Coronary artery (tissue), 2 donors: ENCODE measurements around the gene MAGEF1.

Experiments
- DNase-seq: peaks from one replicate; pipeline ENCODE4 v3.0.0-alpha.2; 2017; ENCODE audit warnings: low spot score
- H3K27ac ChIP-seq, 2 donors: fragments of 200-600 bp; sonication (generic); one replicate each; pipeline ENCODE4 v1.5.1; 2016 to 2019
- H3K4me3 ChIP-seq: fragments of 200-600 bp; sonication (generic); 2 replicates; pipeline ENCODE4 v1.5.1; 2016; ENCODE audit warnings: mild to moderate bottlenecking, moderate library complexity
- TF ChIP-seq, protein P1 (sequence below): fragments of 200-600 bp; sonication (generic); IDR thresholded peaks from one replicate; pipeline ENCODE4 v1.5.1; 2019; ENCODE audit warnings: antibody characterized with exemption

The MAGEF1 gene

DNA sequence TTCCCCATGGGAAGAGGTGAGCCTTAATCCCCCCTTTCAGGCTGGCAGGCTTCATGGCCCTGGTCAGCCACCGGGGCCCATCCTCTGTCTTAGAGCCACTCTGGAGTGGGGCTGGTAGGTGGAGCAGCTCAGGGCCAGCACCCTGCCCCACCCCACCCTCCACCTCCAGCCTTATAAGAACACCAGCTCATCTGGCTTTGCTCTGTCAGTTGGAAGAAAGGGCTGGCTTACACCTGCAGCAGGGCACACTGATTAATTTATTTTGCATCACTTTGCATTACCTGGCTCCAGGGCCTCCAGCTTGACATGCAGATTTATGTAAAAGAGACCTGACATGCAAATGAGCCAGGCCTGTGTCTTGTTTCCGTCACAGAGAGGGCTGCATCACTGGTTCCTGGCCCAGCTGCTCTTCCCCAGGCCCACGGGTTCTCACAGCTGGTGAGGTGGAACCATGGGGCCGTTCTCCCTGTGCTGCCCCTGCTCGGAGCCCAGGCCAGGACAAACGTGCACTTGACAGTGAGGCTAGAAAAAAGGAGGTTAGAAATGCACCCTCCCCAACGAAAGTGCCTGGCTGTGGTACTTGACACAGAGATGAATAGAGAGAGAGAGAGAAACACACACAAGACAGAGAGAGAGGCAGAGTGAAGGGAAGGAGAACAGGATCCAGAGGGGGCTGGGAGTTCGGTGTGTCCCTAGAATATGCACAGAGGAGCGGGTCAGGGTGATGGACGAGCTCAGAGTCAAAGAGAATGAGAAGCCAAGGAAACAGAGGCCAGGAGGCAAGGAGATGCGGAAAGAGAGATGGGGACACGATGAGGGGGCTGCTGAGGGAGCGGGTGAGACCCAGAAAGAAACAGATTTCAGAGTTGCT lies 44.5 kb upstream of the MAGEF1 start:
- H3K4me3 ChIP-seq = peak overlapping the region; percentile 56
- DNase-seq = no peak
- TF ChIP-seq, protein P1, sequence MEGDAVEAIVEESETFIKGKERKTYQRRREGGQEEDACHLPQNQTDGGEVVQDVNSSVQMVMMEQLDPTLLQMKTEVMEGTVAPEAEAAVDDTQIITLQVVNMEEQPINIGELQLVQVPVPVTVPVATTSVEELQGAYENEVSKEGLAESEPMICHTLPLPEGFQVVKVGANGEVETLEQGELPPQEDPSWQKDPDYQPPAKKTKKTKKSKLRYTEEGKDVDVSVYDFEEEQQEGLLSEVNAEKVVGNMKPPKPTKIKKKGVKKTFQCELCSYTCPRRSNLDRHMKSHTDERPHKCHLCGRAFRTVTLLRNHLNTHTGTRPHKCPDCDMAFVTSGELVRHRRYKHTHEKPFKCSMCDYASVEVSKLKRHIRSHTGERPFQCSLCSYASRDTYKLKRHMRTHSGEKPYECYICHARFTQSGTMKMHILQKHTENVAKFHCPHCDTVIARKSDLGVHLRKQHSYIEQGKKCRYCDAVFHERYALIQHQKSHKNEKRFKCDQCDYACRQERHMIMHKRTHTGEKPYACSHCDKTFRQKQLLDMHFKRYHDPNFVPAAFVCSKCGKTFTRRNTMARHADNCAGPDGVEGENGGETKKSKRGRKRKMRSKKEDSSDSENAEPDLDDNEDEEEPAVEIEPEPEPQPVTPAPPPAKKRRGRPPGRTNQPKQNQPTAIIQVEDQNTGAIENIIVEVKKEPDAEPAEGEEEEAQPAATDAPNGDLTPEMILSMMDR = no peak

DNA sequence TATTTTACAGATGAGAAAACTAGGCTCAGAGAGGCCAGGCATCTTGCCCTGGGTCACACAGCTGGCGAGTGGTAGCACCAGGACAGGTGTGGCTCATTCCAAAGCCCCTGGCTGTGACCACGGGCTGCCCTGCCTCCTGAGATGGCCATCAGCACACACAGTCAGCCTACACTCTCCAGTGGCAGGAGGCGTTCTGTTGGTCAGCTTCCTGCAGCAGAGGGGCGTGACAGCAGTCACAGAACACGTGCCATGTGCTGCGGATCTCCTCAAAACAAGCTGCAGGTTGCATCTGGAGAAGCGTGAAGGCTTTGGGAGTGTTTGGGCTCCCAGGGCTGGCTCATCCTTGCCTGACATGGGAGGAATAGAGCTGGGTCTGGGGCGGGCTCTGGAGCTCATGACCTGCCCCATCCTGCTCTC lies 43.5 kb upstream of the MAGEF1 start:
- Histone ChIP-seq H3K27ac (no peak overlapping the region), H3K4me3 (no peak overlapping the region)
- no peak for DNase-seq
- TF ChIP-seq, protein P1 = no peak

More for the DNA sequence above, 44.5 kb upstream of the MAGEF1 start:
- peak overlapping the region; percentile 27 to 59 for H3K27ac ChIP-seq

DNA sequence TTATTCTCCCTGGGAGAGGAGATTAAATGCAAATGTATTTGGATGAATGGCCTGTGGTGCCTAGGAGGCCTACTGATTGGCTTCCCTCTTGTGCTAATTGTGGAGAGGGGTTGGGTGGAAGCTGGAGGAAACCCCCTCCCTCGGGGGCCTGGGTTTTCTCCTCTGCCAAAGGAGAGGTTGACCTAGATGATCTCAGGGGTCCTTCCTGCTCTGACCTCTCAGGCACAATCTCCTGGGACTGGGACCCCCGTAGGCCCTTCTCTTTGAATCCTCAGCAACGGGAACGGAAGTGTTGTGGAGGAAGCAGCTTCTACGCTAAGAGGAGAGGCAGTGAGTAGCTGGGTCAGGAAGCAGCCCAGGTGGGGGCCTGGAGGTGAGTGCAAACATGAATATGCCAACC lies 40.5 kb upstream of the MAGEF1 start:
- no peak for DNase-seq
- TF ChIP-seq, protein P1 = no peak
- H3K4me3 ChIP-seq = no peak overlapping the region
- no peak overlapping the region for H3K27ac ChIP-seq

DNA sequence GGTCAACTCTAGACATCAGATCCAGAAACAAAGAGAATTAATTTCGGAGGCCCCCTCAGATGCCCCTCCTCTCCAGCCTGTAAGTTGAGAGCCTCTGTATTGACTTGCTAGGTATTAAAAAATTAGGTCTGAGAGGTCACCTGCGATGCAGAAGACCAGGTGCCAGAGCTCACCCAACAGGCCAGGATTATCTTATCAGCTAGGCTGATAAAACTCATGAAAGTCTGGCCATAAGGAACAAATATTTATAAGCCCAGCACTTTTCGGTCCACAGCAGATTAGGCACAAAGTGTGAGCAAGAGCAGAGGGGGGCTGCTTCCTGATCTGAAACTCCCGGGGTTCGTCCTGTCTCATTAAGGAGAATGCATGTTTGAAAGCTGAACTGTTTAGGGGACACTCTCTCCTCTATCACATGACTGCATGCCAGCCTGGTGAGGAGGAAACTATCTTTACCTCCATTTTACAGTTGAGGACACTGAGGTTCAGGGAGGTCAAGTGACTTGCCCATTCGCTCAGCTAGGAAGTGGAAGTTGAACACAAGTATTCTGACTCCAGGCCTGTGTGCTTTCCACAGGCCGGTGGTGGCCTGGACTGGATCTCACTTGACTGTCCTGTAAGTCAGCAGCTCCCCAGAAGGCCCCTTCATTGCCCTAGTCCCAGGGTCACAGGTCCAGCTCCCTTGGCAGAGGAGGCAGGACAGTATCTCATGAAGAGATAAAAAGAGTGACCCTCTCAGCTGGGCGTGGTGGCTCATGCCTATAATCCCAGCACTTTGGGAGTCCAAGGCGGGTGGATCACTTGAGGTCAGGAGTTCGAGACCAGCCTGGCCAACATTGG lies 39.6 kb upstream of the MAGEF1 start:
- Histone ChIP-seq H3K4me3 (no peak overlapping the region), H3K27ac (no peak overlapping the region)
- TF ChIP-seq, protein P1 = no peak
- DNase-seq = no peak

DNA sequence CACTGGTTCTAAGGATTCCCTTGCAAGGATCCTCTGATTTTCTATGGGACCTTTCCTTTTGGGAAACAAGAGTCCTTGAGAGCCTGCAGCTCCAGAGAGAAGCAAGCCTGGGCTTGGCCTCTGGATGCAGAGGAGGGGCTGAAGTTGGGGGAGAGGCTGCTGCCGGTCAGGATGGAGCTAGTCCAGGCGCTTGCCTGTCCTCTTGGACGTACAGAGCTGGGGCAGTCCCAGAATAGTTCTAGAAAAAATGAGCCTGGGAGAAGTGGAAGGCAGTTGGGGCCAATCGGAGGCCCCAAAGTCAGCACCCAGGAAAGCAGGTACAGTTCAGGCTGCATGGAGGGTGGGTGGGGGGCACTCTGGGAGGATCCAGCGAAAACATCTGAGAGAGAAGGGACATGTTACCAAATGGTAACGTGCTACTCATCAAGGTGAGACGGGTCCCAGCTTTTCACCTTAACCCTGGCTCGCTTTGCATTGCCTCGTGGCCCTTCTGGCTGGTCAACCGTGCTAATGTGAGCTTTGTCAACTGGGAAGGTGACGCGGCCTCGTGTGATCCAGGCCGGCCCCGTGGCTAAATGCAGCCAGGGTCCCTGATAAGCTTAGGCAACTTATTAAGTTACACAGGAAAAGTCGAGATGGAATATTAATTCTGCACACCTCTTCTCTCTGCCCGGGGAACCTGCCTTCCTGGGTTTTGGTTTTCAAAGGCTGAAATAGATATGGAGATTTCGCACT lies 38.7 kb upstream of the MAGEF1 start:
- Histone ChIP-seq H3K4me3 (no peak overlapping the region), H3K27ac (no peak overlapping the region)
- no peak for DNase-seq
- TF ChIP-seq, protein P1 = no peak

DNA sequence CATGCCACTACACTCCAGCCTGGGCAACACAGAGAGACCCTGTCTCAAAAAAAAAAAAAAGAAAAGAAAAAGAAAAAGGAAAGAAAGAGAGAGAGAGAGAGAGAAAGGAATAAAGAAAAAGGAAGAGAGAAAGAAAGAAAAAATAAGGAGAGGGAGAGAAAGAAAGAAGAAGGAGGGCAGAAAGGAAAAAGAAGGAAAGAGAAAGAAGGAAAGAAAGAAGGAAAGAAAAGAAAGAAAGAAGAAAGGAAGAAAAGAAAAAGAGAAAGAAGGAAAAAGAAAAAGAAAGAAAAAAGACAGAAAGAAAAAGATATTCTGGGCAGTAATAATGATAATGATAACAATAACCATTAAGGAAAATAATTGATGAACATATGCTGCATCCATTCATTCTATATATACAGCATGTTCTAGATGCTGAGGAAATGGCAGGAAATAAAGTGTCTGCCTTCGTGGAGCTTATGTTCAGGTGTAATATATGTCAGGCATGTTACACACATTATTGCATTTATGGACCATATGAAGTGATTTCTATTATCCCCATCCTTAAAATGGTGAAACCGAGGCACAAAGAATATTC lies 37.4 kb upstream of the MAGEF1 start:
- DNase-seq = no peak
- Histone ChIP-seq H3K27ac (no peak overlapping the region), H3K4me3 (no peak overlapping the region)
- TF ChIP-seq, protein P1 = no peak
